CD14-positive monocyte (primary cell): ENCODE results near the gene NUDT22. TPM values are rescaled to one million over a fixed set of nuclear protein-coding genes. Genes with fewer than 3 reads are reported as not detected.

ENCODE experiments used
- DNase-seq, 3 donors: peaks; one replicate each; pipeline ENCODE4 v3.0.0-alpha.2; 2011 to 2022
- H2AFZ ChIP-seq: 2 replicates; pipeline ENCODE4 v1.6.0; 2012; ENCODE audit warnings: mild to moderate bottlenecking, low read depth, low read length, inconsistent platforms; ENCODE audit not compliant: insufficient read depth, poor library complexity, severe bottlenecking
- H3K27ac ChIP-seq, 2 donors: 1 replicate in 1 of 2; 2 replicates in 1 of 2; pipeline ENCODE4 v1.5.1; 2012 to 2013; ENCODE audit warnings: low read length in 2 of 2, control low read depth in 1 of 2, inconsistent platforms in 1 of 2, low read depth in 1 of 2, mild to moderate bottlenecking in 1 of 2
- H3K27me3 ChIP-seq, 2 donors: one replicate each; pipeline versions ENCODE4 v1.6.0 to v1.6.1; 2011 to 2013; ENCODE audit warnings: low read length in 2 of 2; ENCODE audit not compliant: control insufficient read depth in 2 of 2, insufficient read depth in 2 of 2
- H3K36me3 ChIP-seq, 2 donors: replicated peaks in 1 of 2; 1 replicate in 1 of 2; 2 replicates in 1 of 2; pipeline versions ENCODE4 v1.5.1 to v1.6.1; 2012 to 2013; ENCODE audit warnings: low read length in 2 of 2, control low read depth in 1 of 2, inconsistent platforms in 1 of 2, mild to moderate bottlenecking in 1 of 2; ENCODE audit not compliant: insufficient read depth in 2 of 2, control insufficient read depth in 1 of 2
- H3K4me1 ChIP-seq, 2 donors: 1 replicate in 1 of 2; 2 replicates in 1 of 2; pipeline versions ENCODE4 v1.5.1 to v1.6.1; 2012 to 2013; ENCODE audit warnings: low read length in 2 of 2, control low read depth in 1 of 2, inconsistent platforms in 1 of 2, mild to moderate bottlenecking in 1 of 2, moderate library complexity in 1 of 2; ENCODE audit not compliant: insufficient read depth in 2 of 2, control insufficient read depth in 1 of 2
- H3K4me2 ChIP-seq: replicated peaks from 2 replicates; pipeline ENCODE3; 2012; ENCODE audit warnings: low read length, moderate library complexity, mild to moderate bottlenecking; ENCODE audit not compliant: poor library complexity, severe bottlenecking; ENCODE audit errors: extremely low read depth
- H3K4me3 ChIP-seq, 3 experiments: fragments of 200-600 bp in 1 of 3; sonication (generic) in 1 of 3; replicated peaks in 1 of 3; 1 replicate in 2 of 3; 2 replicates in 1 of 3; pipeline ENCODE4 v1.5.1; 2011 to 2013; ENCODE audit warnings: low read length in 3 of 3, mild to moderate bottlenecking in 3 of 3, control low read depth in 2 of 3, low read depth in 2 of 3, inconsistent platforms in 1 of 3, moderate library complexity in 1 of 3
- H3K79me2 ChIP-seq: 2 replicates; pipeline ENCODE4 v1.6.0; 2012; ENCODE audit warnings: mild to moderate bottlenecking, control low read depth, inconsistent platforms, low read length, moderate library complexity; ENCODE audit not compliant: insufficient read depth
- H3K9ac ChIP-seq: 2 replicates; pipeline ENCODE4 v1.6.0; 2017; ENCODE audit warnings: low read length, mild to moderate bottlenecking; ENCODE audit not compliant: insufficient read depth, poor library complexity, severe bottlenecking
- H3K9me3 ChIP-seq, 2 donors: replicated peaks in 1 of 2; 1 replicate in 1 of 2; 2 replicates in 1 of 2; pipeline versions ENCODE4 v1.5.1 to v1.6.1; 2012 to 2013; ENCODE audit warnings: low read length in 2 of 2, control low read depth in 1 of 2; ENCODE audit not compliant: control insufficient read depth in 1 of 2, insufficient read depth in 1 of 2
- H4K20me1 ChIP-seq: 2 replicates; pipeline ENCODE4 v1.6.0; 2012; ENCODE audit warnings: mild to moderate bottlenecking, low read length, control low read depth, moderate library complexity; ENCODE audit not compliant: insufficient read depth
- H3K27ac Mint-ChIP-seq, 7 donors: one replicate each; pipeline ENCODE4 v1.8.0; 2020; ENCODE audit warnings: mild to moderate bottlenecking in 7 of 7, mixed read lengths in 7 of 7, moderate library complexity in 6 of 7, inconsistent platforms in 2 of 7
- H3K27me3 Mint-ChIP-seq, 3 donors: one replicate each; pipeline ENCODE4 v1.8.0; 2021 to 2022; ENCODE audit warnings: low read depth in 3 of 3, mild to moderate bottlenecking in 3 of 3, mixed read lengths in 3 of 3, moderate library complexity in 3 of 3, inconsistent platforms in 1 of 3
- H3K36me3 Mint-ChIP-seq, 2 donors: one replicate each; pipeline ENCODE4 v1.8.0; 2020; ENCODE audit warnings: mixed read lengths in 2 of 2, inconsistent platforms in 1 of 2, mild to moderate bottlenecking in 1 of 2
- H3K4me1 Mint-ChIP-seq: one replicate; pipeline ENCODE4 v1.8.0; 2020; ENCODE audit warnings: mild to moderate bottlenecking, mixed read lengths
- H3K4me3 Mint-ChIP-seq, 2 donors: one replicate each; pipeline ENCODE4 v1.8.0; 2020; ENCODE audit warnings: mild to moderate bottlenecking in 2 of 2, mixed read lengths in 2 of 2, moderate library complexity in 1 of 2
- H3K9me3 Mint-ChIP-seq, 7 donors: one replicate each; pipeline ENCODE4 v1.8.0; 2020 to 2022; ENCODE audit warnings: mixed read lengths in 7 of 7, mild to moderate bottlenecking in 6 of 7, moderate library complexity in 6 of 7, inconsistent platforms in 2 of 7
- WGBS: methylation state at CpG from one replicate; pipeline ENCODE4 v1.1.5; 2013; ENCODE audit warnings: missing lambda C conversion rate; ENCODE audit not compliant: insufficient coverage; 5-methylcytosine and 5-hydroxymethylcytosine counted together
- intact Hi-C, 2 donors: fragments of 100-400 bp; cut with micrococcal nuclease; formaldehyde crosslinking; loops; one replicate each; pipeline versions ENCODE4 v1.15.0 to v1.15.1; 2023
- polyA plus RNA-seq, 3 donors: library from polyadenylated mRNA; depleted of rRNA in 1 of 3; unstranded in 2 of 3; stranded (reverse) in 1 of 3; fragments of 300-500 nt in 2 of 3; fragments of >200 nt in 1 of 3; fragmentation: Illumina TruSeq in 2 of 3; gene quantifications; 1 replicate in 2 of 3; 2 replicates in 1 of 3; pipeline ENCODE4 v1.2.3, GENCODE V29; 2012 to 2021
- TF ChIP-seq, protein P1 (sequence below): fragments of 200-600 bp; IDR thresholded peaks from one replicate; pipeline ENCODE4 v1.8.0; 2022; ENCODE audit warnings: antibody characterized with exemption, mild to moderate bottlenecking

The NUDT22 gene
- polyA plus RNA-seq, 3 donors: 47.9 to 86.1 (median 56.1) TPM

DNA sequence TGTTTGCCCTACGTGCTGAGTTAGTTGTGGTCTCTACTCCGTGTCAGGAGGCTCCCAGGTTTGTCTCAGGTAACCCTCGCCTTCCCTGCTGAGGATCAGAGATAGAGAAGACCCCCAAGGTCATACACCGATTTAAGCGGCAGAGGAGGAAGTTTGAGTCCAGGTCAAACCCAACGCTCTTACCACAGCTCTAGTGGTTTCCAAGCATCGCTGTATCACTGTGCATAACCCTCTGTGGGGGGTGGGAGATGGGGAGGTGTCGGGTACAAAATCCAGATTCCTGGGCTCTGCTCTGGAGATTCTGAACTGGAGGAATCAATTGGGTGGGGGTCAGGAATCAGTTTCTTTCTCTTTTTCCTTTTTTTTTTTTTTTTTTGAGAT lies 4.9 kb downstream of the NUDT22 start:
- H3K4me3 Mint-ChIP-seq: peak overlapping the region; percentile 87 to 92
- Histone ChIP-seq H3K4me3 (peak overlapping the region; percentile 67 to 83 (median 82)), H3K9me3 (no peaks in the 10 kb centered on the region), H3K27me3 (peaks cover 0 to 7% of the 10 kb centered on the region in 2 donors), H3K4me1 (peaks cover 50 to 73% of the 10 kb centered on the region in 2 donors), H3K27ac (peak overlapping the region; percentile 88 to 89), H3K79me2 (peaks cover 30% of the 10 kb centered on the region), H3K4me2 (peak overlapping the region; percentile 98), H3K9ac (peak overlapping the region; percentile 79), H2AFZ (peak overlapping the region; percentile 71), H4K20me1 (no peaks in the 10 kb centered on the region), H3K36me3 (no peaks in the 10 kb centered on the region)
- WGBS: 0% methylated on average over 2 of the region's 8 CpGs
- H3K9me3 Mint-ChIP-seq: peaks cover 0 to 8% (median 2%) of the 10 kb centered on the region in 7 donors
- TF ChIP-seq, protein P1, sequence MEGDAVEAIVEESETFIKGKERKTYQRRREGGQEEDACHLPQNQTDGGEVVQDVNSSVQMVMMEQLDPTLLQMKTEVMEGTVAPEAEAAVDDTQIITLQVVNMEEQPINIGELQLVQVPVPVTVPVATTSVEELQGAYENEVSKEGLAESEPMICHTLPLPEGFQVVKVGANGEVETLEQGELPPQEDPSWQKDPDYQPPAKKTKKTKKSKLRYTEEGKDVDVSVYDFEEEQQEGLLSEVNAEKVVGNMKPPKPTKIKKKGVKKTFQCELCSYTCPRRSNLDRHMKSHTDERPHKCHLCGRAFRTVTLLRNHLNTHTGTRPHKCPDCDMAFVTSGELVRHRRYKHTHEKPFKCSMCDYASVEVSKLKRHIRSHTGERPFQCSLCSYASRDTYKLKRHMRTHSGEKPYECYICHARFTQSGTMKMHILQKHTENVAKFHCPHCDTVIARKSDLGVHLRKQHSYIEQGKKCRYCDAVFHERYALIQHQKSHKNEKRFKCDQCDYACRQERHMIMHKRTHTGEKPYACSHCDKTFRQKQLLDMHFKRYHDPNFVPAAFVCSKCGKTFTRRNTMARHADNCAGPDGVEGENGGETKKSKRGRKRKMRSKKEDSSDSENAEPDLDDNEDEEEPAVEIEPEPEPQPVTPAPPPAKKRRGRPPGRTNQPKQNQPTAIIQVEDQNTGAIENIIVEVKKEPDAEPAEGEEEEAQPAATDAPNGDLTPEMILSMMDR: no peak
- H3K4me1 Mint-ChIP-seq: peaks cover 53% of the 10 kb centered on the region
- peaks cover 11 to 21% (median 17%) of the 10 kb centered on the region in 3 donors for H3K27me3 Mint-ChIP-seq
- peak; percentile 45 to 56 (median 50) for DNase-seq
- H3K27ac Mint-ChIP-seq: peak overlapping the region; percentile 87 to 96 (median 93)
- peaks cover 6 to 28% of the 10 kb centered on the region in 2 donors for H3K36me3 Mint-ChIP-seq
- intact Hi-C loops: no loop called here

DNA sequence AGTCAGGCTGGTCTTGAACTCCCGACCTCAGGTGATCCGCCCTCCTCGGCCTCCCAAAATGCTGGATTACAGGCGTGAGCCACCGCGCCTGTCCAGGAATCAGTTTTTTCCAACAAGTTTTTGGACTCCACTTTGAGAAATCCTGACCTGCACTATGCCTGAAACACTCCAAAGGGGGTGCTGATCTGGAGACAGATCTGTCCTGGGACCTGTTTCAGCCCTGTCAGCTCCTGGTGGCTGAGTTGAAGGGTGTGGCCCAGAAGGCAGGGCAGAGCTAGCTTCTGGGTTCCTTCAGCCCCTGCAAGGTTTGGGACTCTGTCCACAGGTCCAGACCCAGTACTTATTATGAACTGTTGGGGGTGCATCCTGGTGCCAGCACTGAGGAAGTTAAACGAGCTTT lies 5.5 kb downstream of the NUDT22 start:
- Histone ChIP-seq H3K4me2 (peak overlapping the region; percentile 98), H3K9ac (no peak overlapping the region), H3K27ac (no peak overlapping the region), H3K27me3 (peaks cover 0 to 7% of the 10 kb centered on the region in 2 donors), H3K4me1 (peaks cover 48 to 68% of the 10 kb centered on the region in 2 donors), H3K9me3 (no peaks in the 10 kb centered on the region), H3K36me3 (no peaks in the 10 kb centered on the region), H4K20me1 (no peaks in the 10 kb centered on the region), H2AFZ (no peak overlapping the region), H3K79me2 (peaks cover 25% of the 10 kb centered on the region), H3K4me3 (peak overlapping the region in 1 of 3 experiments; percentile 82)
- H3K27ac Mint-ChIP-seq: peak overlapping the region in 4 of 7 donors; percentile 35 to 95 (median 57)
- WGBS: 78% methylated on average over 4 of the region's 7 CpGs
- H3K36me3 Mint-ChIP-seq: peaks cover 6 to 28% of the 10 kb centered on the region in 2 donors
- DNase-seq: no peak
- H3K4me3 Mint-ChIP-seq: peak overlapping the region; percentile 87 to 92
- TF ChIP-seq, protein P1: no peak
- peaks cover 11 to 21% (median 17%) of the 10 kb centered on the region in 3 donors for H3K27me3 Mint-ChIP-seq
- intact Hi-C loops: no loop called here
- H3K9me3 Mint-ChIP-seq: peaks cover 0 to 8% (median 2%) of the 10 kb centered on the region in 7 donors
- peaks cover 53% of the 10 kb centered on the region for H3K4me1 Mint-ChIP-seq
